Bronchial epithelial cell (primary cell): ENCODE results near the gene FANCE. TPM values are rescaled to one million over a fixed set of nuclear protein-coding genes. Genes with fewer than 3 reads are reported as not detected.

Experiments
- DNase-seq: peaks from one replicate; pipeline ENCODE4 v3.0.0-alpha.2; 2010; ENCODE audit warnings: low read depth
- FAIRE-seq: peaks from 2 replicates; lab custom pipeline; 2011; peaks lifted over from hg19 to GRCh38; lab: Jason Lieb, UNC
- H3K27me3 ChIP-seq: 2 replicates; pipeline ENCODE4 v1.5.1; 2011; ENCODE audit warnings: low read length; ENCODE audit not compliant: control insufficient read depth, insufficient read depth
- H3K36me3 ChIP-seq: 2 replicates; pipeline ENCODE4 v1.5.1; 2011; ENCODE audit warnings: low read length; ENCODE audit not compliant: control insufficient read depth, insufficient read depth
- H3K4me3 ChIP-seq: 2 replicates; pipeline ENCODE4 v1.5.1; 2011; ENCODE audit warnings: mild to moderate bottlenecking, low read depth, low read length, control low read depth
- total RNA-seq: library from RNA; depleted of rRNA; stranded (reverse); fragments of >200 nt; gene quantifications from 2 replicates; pipeline ENCODE4 v1.2.1, GENCODE V29; 2014
- TF ChIP-seq, protein P1 (sequence below): IDR thresholded peaks from 2 replicates; pipeline ENCODE4 v1.5.1; 2011; ENCODE audit warnings: mild to moderate bottlenecking, moderate library complexity, low read length, control low read depth, inconsistent platforms; ENCODE audit not compliant: insufficient read depth, severe bottlenecking

Gene FANCE
- total RNA-seq, 1 donor from 2014 or later, result 46.3 TPM

DNA sequence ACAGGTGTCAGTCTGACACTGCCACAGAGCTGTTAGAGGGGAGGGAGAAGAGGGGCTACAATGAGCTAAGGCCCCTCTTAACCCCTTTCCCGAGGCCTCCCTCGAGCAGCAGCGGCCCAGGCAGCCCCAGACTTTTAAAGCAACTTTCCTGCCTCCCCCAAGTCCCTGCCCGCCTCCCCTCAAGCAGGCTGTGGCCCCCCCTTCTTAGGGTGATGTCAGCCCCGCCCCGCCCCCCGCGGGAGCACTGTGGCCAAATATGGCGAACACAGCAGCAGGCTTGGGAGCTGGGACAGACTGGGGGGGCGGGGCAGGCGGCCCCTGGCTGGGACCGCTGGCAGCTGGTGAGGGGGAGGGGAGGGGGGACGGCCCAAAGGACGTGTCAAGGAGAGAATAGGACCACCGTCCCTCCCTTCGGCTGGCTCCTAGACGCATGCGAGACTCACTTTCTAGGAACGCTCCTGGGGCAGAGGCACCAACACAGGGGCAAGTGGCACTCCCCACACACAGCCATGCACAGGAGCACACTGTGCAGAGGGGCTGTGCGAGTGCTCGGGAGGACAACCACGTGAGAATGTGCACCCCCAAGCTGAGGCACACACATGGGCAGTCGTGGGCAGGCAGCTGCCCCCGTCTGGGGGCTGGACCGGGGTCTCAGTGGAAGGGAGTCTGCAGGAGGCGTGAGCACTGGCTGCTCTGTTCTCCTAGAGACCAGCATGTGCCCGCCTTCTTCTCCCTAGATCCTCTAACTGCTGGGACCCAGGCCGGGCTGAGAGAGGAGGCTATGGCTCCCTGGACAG, 38.1 kb downstream of the FANCE start:
- TF ChIP-seq, protein P1, sequence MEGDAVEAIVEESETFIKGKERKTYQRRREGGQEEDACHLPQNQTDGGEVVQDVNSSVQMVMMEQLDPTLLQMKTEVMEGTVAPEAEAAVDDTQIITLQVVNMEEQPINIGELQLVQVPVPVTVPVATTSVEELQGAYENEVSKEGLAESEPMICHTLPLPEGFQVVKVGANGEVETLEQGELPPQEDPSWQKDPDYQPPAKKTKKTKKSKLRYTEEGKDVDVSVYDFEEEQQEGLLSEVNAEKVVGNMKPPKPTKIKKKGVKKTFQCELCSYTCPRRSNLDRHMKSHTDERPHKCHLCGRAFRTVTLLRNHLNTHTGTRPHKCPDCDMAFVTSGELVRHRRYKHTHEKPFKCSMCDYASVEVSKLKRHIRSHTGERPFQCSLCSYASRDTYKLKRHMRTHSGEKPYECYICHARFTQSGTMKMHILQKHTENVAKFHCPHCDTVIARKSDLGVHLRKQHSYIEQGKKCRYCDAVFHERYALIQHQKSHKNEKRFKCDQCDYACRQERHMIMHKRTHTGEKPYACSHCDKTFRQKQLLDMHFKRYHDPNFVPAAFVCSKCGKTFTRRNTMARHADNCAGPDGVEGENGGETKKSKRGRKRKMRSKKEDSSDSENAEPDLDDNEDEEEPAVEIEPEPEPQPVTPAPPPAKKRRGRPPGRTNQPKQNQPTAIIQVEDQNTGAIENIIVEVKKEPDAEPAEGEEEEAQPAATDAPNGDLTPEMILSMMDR, result no peak
- H3K4me3 ChIP-seq, result no peak overlapping the region
- peak; percentile 82 for FAIRE-seq

DNA sequence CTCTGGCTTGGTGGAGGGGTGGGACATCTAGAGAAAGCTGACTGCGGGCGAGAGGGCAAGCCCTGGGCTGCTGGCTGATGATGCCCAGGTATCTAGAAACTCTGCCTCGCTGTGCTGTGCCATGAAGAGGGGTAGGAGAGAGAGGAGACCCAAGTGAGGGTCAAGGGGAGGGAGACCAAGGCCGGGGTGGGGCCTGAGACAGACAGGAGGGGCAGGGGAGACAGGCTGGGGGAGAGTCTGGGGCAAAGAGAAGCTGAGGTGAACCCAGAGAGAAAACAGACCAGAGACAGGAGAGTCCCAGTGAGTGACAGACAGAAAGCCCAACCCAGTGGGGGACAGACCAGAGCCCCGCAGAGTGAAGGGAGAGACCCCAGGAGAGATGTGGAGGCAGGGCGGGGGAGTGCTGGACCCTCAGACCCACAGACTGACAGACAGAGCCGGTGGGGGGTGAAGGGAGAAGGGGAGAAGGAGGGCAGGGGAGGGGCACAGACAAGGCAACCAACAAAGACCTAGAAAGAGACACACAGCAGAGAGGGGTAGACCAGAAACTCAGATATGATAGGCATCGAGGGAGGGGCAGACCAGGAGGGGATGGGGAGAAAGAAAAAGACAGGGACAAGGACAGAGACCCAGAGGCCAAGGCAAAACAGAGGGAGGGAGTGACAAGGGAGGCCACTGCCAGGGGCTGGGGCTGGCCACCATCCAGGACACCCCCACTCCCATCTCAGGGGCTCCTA, 38.9 kb downstream of the FANCE start:
- Histone ChIP-seq H3K36me3 (peaks cover 1% of the 10 kb centered on the region), H3K27me3 (no peaks in the 10 kb centered on the region), H3K4me3 (no peak overlapping the region)
- TF ChIP-seq, protein P1, result no peak
- FAIRE-seq (no peak), DNase-seq (no peak)

More for the DNA sequence above, 38.1 kb downstream of the FANCE start:
- DNase-seq, result peak; percentile 37
- no peaks in the 10 kb centered on the region for H3K27me3 ChIP-seq
- peaks cover 1% of the 10 kb centered on the region for H3K36me3 ChIP-seq

- peaks cover 1% of the 10 kb centered on the region for H3K36me3 ChIP-seq
- no peaks in the 10 kb centered on the region for H3K27me3 ChIP-seq
- no peak for FAIRE-seq
- TF ChIP-seq, protein P1, result no peak
- H3K4me3 ChIP-seq, result no peak overlapping the region
- no peak for DNase-seq
Observed at GRCh38 chr6:35491558-35492257, 39.6 kb downstream of the FANCE start.

- H3K4me3 ChIP-seq, result no peak overlapping the region
- no peaks in the 10 kb centered on the region for H3K27me3 ChIP-seq
- DNase-seq, result no peak
- TF ChIP-seq, protein P1, result no peak
- no peak for FAIRE-seq
- H3K36me3 ChIP-seq, result peaks cover 1% of the 10 kb centered on the region
Observed at GRCh38 chr6:35492258-35492973, 40.3 kb downstream of the FANCE start.

- H3K4me3 ChIP-seq, result no peak overlapping the region
- DNase-seq, result no peak
- peaks cover 1% of the 10 kb centered on the region for H3K36me3 ChIP-seq
- TF ChIP-seq, protein P1, result no peak
- FAIRE-seq, result no peak
- no peaks in the 10 kb centered on the region for H3K27me3 ChIP-seq
Observed at GRCh38 chr6:35492974-35493284, 40.8 kb downstream of the FANCE start.
